Measurements from ENCODE around the gene PTPRZ1.

Gene PTPRZ1

DNA sequence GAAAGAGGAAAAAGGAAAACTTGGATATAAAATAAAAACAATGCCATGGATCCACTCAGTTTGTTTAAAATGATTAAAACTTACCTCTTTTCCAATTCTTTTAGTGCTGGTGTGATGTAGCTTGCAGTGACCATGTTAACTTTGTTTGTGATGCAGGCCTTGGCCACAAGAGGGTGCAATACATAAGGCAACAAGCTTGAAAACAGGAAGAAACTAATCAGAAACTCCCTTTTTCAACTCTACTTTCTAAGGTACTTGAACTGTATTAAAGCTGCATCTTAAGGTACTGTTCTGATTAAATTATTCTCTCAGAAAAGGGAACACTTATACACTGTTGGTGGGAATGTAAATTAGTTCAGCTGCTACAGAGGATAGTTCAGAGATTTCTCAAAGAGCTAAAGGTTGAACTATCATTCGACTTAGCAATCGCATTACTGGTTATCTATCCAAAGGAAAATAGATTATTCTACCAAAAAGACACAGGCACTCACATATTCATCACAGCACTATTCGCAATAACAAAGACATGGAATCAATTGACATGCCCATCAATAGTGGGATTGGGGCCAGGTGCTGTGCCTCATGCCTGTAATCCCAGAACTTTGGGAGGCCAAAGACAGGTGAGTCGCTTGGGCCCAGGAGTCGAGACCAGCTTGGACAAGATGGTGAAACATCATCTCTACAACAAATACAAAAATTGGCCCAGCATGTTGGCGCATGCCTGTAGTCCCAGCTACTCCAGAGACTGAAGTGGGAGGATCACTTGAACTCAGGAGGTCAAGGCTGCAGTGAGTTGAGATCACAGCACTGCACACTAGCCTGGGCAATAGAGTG lies 220.2 kb downstream of the PTPRZ1 start:
- Histone ChIP-seq H3K27ac (ENCODE audit: extremely low read depth, low read depth, low read length) (no peak overlapping the region), H3K4me3 (ENCODE audit: low read depth, low read length) (no peak overlapping the region), H3K9me3 (ENCODE audit: control insufficient read depth, insufficient read depth, low read depth, low read length) (no peaks in the 10 kb centered on the region), H3K4me1 (ENCODE audit: control insufficient read depth, insufficient read depth, low read length) (no peaks in the 10 kb centered on the region), H3K36me3 (ENCODE audit: control insufficient read depth in 2 of 2, insufficient read depth in 1 of 2, low read length in 2 of 2) (peaks cover 5 to 25% of the 10 kb centered on the region in 2 experiments)
- CTCF ChIA-PET = interaction anchor here (0.5 to 3.2 kb wide), 19 partner anchors 9 to 883 kb away, joined by 3 to 23 read pairs (median 4); partner anchors contain the start of gene AASS
- POLR2A ChIA-PET = no interaction called here
- no peak for TF ChIP-seq ZNF624 (tag by site-specific recombination; IDR thresholded peaks at IDR 0.05)
- TF ChIP-seq PRDM4 (tag by site-specific recombination; IDR thresholded peaks at IDR 0.05) = peak; percentile 72
- peak; percentile 54 for TF ChIP-seq ZNF654 (tag by site-specific recombination; IDR thresholded peaks at IDR 0.05; ENCODE audit: low read depth)
- no peak for TF ChIP-seq ZNF174 (tag by site-specific recombination; IDR thresholded peaks at IDR 0.05)
- 0 out of 2 replicates have a peak, but pooled peaks have one; percentile 44 for TF ChIP-seq ZNF121 (tag by site-specific recombination; IDR thresholded peaks at IDR 0.05)

DNA sequence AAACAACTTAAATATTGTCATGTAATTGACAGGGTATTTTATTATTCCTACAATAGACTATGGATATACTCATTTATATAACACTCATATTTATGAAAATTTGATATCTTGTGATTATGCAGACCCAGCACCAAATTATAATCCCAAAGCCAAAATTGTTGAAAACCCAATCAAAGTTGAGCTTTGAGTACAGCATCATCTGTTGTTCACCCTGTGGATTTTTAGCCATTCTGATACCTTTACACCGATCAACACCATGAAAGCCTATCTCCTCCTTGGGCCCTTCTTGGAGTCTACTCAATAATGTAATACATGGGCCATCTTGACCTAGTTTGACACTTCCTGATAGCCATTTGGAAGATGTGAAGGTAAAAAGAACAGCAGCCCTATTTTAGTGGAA lies 221.6 kb downstream of the PTPRZ1 start:
- peaks cover 9 to 20% of the 10 kb centered on the region in 2 experiments for H3K36me3 ChIP-seq (ENCODE audit: control insufficient read depth in 2 of 2, insufficient read depth in 1 of 2, low read length in 2 of 2)
- no peaks in the 10 kb centered on the region for H3K9me3 ChIP-seq (ENCODE audit: control insufficient read depth, insufficient read depth, low read depth, low read length)
- TF ChIP-seq KLF16 (tag by site-specific recombination; IDR thresholded peaks at IDR 0.05) (no peak), BCL11A (tag by site-specific recombination; IDR thresholded peaks at IDR 0.05; ENCODE audit: low read depth) (no peak), YY1 (tag by site-specific recombination; IDR thresholded peaks at IDR 0.05) (no peak), ZFHX2 (tag by site-specific recombination; conservative IDR thresholded peaks at IDR 0.05) (no peak), ZNF610 (tag by site-specific recombination; IDR thresholded peaks at IDR 0.05; ENCODE audit: borderline replicate concordance) (no peak), ZNF2 (tag by site-specific recombination; IDR thresholded peaks at IDR 0.05) (no peak)
- H3K4me3 ChIP-seq (ENCODE audit: low read depth, low read length) = no peak overlapping the region
- H3K4me1 ChIP-seq (ENCODE audit: control insufficient read depth, insufficient read depth, low read length) = no peaks in the 10 kb centered on the region
- ChIA-PET POLR2A (no interaction called here), CTCF (interaction anchor here (0.6 to 3.2 kb wide), 5 partner anchors 12 to 589 kb away, joined by 3 to 12 read pairs (median 5); no protein-coding TSS in a partner anchor)
- H3K27ac ChIP-seq (ENCODE audit: extremely low read depth, low read depth, low read length) = no peak overlapping the region

DNA sequence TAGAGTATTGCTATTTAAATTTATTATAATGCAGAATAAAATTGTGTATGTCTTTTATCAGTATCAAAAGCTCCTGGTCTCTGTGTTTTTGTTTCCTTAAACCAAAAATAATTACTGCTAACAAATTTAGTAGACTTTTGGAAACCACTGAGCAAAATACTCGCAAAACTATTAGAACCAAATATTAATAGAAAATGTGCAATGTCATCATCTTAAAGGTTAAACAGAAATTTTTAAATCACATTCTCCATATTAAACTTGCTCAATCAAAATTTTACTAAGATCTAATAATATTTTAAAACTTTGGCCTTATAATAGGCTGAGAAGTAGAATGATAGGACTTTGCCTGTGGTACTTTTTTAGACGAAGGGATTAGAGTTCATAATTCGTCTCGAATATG lies 222.7 kb downstream of the PTPRZ1 start:
- CTCF ChIA-PET = interaction anchor here (1.6 to 3.2 kb wide), 3 partner anchors 11 to 437 kb away, joined by 5 to 12 read pairs (median 6); no protein-coding TSS in a partner anchor

DNA sequence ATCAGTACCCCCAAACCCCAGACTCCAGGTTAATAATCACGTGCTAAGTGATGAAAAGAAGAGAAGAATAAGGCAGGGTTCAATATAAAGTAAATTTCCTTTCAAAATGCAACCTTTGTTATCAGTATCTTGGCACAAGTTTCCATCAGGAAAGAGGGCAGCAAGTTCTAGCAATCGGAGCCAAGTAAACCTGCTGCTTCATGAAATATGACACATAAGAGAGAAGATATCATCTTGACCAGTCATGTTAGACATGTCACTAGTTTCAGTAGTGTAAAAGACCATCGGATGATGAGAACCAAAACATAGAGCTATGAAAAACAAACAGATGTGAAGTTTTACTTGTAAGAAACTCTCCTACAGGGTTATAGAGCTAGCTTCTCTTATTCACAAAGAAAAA lies 227.1 kb downstream of the PTPRZ1 start:
- POLR2A ChIA-PET = no interaction called here
- CTCF ChIA-PET = no interaction called here
- TF ChIP-seq, protein P1, sequence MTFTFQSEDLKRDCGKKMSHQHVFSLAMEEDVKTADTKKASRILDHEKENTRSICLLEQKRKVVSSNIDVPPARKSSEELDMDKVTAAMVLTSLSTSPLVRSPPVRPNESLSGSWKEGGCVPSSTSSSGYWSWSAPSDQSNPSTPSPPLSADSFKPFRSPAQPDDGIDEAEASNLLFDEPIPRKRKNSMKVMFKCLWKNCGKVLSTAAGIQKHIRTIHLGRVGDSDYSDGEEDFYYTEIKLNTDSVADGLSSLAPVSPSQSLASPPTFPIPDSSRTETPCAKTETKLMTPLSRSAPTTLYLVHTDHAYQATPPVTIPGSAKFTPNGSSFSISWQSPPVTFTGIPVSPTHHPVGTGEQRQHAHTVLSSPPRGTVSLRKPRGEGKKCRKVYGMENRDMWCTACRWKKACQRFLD (tag by site-specific recombination; IDR thresholded peaks at IDR 0.05) = no peak
- no peak for TF ChIP-seq ZNF426 (tag by site-specific recombination; IDR thresholded peaks at IDR 0.05)
- TF ChIP-seq ZNF184 (tag by site-specific recombination; IDR thresholded peaks at IDR 0.05) = no peak
- TF ChIP-seq PRDM4 (tag by site-specific recombination; IDR thresholded peaks at IDR 0.05) = no peak
- no peak for TF ChIP-seq ZNF549 (tag by site-specific recombination; IDR thresholded peaks at IDR 0.05)
- no peak for TF ChIP-seq ZNF621 (tag by site-specific recombination; IDR thresholded peaks at IDR 0.05)

More for the DNA sequence above, 222.7 kb downstream of the PTPRZ1 start:
- POLR2A ChIA-PET = no interaction called here
- H3K36me3 ChIP-seq (ENCODE audit: control insufficient read depth in 2 of 2, insufficient read depth in 1 of 2, low read length in 2 of 2) = peaks cover 9 to 16% of the 10 kb centered on the region in 2 experiments
- TF ChIP-seq ZNF366 (tag by site-specific recombination; conservative IDR thresholded peaks at IDR 0.05) (no peak), ZNF335 (tag by site-specific recombination; conservative IDR thresholded peaks at IDR 0.05) (no peak), ZBTB7A (tag by site-specific recombination; IDR thresholded peaks at IDR 0.05; ENCODE audit: low read depth) (no peak)
- TF ChIP-seq, protein P2, sequence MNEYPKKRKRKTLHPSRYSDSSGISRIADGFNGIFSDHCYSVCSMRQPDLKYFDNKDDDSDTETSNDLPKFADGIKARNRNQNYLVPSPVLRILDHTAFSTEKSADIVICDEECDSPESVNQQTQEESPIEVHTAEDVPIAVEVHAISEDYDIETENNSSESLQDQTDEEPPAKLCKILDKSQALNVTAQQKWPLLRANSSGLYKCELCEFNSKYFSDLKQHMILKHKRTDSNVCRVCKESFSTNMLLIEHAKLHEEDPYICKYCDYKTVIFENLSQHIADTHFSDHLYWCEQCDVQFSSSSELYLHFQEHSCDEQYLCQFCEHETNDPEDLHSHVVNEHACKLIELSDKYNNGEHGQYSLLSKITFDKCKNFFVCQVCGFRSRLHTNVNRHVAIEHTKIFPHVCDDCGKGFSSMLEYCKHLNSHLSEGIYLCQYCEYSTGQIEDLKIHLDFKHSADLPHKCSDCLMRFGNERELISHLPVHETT (tag by site-specific recombination; IDR thresholded peaks at IDR 0.05) = no peak
- no peaks in the 10 kb centered on the region for H3K4me1 ChIP-seq (ENCODE audit: control insufficient read depth, insufficient read depth, low read length)
- H3K9me3 ChIP-seq (ENCODE audit: control insufficient read depth, insufficient read depth, low read depth, low read length) = no peaks in the 10 kb centered on the region
- no peak overlapping the region for H3K27ac ChIP-seq (ENCODE audit: extremely low read depth, low read depth, low read length)
- H3K4me3 ChIP-seq (ENCODE audit: low read depth, low read length) = no peak overlapping the region

More for the DNA sequence above, 227.1 kb downstream of the PTPRZ1 start:
- H3K9me3 ChIP-seq (ENCODE audit: control insufficient read depth, insufficient read depth, low read depth, low read length) = no peaks in the 10 kb centered on the region
- H3K36me3 ChIP-seq (ENCODE audit: control insufficient read depth in 2 of 2, insufficient read depth in 1 of 2, low read length in 2 of 2) = peaks cover 12 to 14% of the 10 kb centered on the region in 2 experiments
- H3K27ac ChIP-seq (ENCODE audit: extremely low read depth, low read depth, low read length) = no peak overlapping the region
- H3K4me3 ChIP-seq (ENCODE audit: low read depth, low read length) = no peak overlapping the region
- H3K4me1 ChIP-seq (ENCODE audit: control insufficient read depth, insufficient read depth, low read length) = no peaks in the 10 kb centered on the region
